Prostate gland (tissue), 2 donors: ENCODE data around the gene TRIO.

ENCODE experiments used
- CTCF ChIP-seq, 4 experiments: fragments of 200-600 bp in 2 of 4; fragments of 450-650 bp in 2 of 4; sonication (generic) in 2 of 4; IDR thresholded peaks; 1 replicate in 3 of 4; 2 replicates in 1 of 4; pipeline ENCODE4 v1.5.1; 2016 to 2019; ENCODE audit warnings: antibody characterized with exemption in 4 of 4, mild to moderate bottlenecking in 2 of 4, moderate library complexity in 2 of 4
- POLR2A ChIP-seq: fragments of 450-650 bp; IDR thresholded peaks from one replicate; pipeline ENCODE4 v1.6.1; 2016; ENCODE audit warnings: antibody characterized with exemption, mild to moderate bottlenecking

GRCh38 chr5:14112998-14113652, 30.0 kb upstream of the TRIO start:
- TF ChIP-seq CTCF (IDR thresholded peaks at IDR 0.05) (no peak), POLR2A (no peak)
